ENCODE data around the gene ANKH.

Gene ANKH

DNA sequence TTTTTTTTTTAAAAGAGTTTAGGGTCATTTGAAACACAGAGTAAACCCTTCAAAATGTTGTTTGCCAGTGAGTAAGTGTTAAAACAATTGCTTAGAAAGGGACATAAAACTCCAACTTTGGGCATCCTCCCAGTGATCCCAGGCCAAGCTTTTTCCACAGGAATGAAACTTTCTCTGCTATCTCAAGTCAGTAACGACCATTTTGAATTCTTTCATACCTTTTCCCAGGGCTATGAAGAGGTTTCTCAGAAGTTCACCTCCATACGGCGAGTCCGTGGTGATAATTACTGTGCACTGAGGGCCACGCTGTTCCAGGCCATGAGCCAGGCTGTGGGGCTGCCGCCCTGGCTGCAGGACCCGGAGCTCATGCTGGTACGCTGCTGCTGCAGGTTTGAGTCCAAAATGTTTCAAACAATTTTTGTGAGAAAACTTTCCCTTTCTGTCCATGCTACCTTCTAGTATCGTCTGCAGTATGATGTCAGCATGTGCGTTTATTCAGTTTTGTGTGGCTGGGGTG is 190.3 kb downstream of the ANKH start:
- TF ChIP-seq, protein P1, sequence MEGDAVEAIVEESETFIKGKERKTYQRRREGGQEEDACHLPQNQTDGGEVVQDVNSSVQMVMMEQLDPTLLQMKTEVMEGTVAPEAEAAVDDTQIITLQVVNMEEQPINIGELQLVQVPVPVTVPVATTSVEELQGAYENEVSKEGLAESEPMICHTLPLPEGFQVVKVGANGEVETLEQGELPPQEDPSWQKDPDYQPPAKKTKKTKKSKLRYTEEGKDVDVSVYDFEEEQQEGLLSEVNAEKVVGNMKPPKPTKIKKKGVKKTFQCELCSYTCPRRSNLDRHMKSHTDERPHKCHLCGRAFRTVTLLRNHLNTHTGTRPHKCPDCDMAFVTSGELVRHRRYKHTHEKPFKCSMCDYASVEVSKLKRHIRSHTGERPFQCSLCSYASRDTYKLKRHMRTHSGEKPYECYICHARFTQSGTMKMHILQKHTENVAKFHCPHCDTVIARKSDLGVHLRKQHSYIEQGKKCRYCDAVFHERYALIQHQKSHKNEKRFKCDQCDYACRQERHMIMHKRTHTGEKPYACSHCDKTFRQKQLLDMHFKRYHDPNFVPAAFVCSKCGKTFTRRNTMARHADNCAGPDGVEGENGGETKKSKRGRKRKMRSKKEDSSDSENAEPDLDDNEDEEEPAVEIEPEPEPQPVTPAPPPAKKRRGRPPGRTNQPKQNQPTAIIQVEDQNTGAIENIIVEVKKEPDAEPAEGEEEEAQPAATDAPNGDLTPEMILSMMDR (IDR thresholded peaks at IDR 0.05) = no peak
- H3K27ac ChIP-seq = no peak overlapping the region
- no peak overlapping the region for H3K4me3 ChIP-seq
- DNase-seq (ENCODE audit: low spot score) = no peak

DNA sequence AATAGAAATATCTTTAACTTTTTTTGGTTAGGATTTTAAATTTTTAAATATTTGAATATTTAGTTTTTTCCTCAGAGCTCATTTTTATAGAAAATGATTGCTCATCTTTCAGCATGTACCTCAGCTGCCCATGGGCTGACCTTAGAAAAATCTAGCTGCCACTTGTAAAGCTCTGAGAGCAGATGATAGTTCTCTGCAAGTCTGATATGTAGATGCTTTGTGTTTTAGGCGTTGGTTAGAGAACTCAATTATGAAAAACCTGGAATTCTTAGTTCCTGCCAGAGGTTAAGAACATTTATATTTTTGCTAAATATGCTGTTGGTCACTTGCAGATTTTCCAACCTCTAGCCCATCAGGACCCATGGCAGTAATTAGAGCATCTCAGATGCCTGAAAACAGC is 192.0 kb downstream of the ANKH start:
- no peak overlapping the region for H3K4me3 ChIP-seq
- TF ChIP-seq, protein P1 (IDR thresholded peaks at IDR 0.05) = no peak
- H3K27ac ChIP-seq = peak overlapping the region in 1 of 2 donors; percentile 85
- DNase-seq (ENCODE audit: low spot score) = no peak

DNA sequence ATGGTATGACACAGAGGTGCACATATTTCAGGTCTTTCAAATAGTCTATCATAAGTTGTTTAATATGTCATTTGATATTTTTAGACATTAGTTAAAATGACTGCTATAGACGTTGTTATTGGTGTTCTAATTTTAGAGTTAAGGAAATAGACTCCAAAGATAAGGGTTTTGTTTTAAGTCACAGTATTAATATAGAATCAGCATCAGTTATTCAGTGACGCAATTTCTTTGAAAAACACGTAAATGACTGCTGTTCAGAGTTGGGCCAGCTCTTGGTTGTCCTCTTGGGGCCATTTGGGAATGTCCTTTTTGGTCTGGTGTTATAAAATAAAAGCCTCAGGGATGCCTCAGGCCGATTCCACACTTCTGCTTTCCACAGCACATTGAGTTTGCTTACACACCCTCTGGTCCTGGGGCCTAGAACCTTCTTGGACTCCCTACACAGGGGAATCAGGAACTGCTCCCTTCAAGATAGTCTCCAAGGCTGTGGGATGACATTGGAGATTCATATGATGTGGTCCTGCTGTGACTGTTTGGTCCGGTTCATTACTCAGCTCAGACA is 192.7 kb downstream of the ANKH start:
- H3K27ac ChIP-seq = peak overlapping the region; percentile 84 to 85
- TF ChIP-seq, protein P1 (IDR thresholded peaks at IDR 0.05) = no peak
- no peak for DNase-seq (ENCODE audit: low spot score)
- H3K4me3 ChIP-seq = no peak overlapping the region

DNA sequence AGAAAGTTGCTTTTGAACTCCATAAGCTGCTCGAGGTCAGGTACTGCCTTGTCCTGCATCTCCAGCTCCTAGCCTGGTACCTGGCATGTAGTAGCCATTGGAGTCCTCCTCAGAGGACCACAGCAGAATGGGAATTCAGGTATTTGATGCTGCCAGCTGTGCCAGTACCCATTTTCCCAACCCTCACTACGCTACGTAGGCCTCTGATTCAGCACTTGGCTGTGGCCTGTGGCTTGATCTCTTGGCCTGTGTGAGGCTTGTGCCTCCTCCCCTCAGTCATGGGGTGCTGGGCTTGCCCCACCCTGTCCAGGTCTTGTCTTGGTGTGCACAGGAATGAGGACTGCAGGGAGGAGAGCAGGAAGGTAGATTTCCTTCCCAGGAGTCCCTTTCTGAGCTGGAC is 195.3 kb downstream of the ANKH start:
- no peak for DNase-seq (ENCODE audit: low spot score)
- TF ChIP-seq, protein P1 (IDR thresholded peaks at IDR 0.05) = no peak
- Histone ChIP-seq H3K4me3 (peak overlapping the region; percentile 41), H3K27ac (peak overlapping the region; percentile 67 to 82)

DNA sequence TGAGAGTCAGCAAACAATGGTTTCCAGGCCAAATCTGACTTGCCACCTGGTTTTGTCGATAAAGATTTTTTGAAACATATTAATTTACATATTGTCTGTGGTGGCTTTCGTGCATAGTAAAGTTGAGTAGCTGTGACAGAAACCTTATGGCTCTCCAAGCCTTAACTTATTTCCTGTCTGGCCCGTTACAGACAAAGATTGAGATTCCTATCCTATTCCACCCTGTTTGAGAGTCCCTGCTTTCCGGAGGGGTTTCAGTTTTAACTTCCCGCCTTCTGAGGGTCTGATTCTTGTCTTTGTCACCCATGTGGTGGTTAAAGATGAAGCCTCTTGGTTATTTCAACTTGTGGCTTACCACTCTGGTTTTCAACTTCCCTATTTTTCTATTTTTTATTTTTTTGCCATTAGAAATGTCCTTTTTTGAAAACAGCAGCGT is 195.7 kb downstream of the ANKH start:
- DNase-seq (ENCODE audit: low spot score) = no peak
- Histone ChIP-seq H3K27ac (peak overlapping the region; percentile 67 to 82), H3K4me3 (peak overlapping the region; percentile 41)
- TF ChIP-seq, protein P1 (IDR thresholded peaks at IDR 0.05) = no peak

DNA sequence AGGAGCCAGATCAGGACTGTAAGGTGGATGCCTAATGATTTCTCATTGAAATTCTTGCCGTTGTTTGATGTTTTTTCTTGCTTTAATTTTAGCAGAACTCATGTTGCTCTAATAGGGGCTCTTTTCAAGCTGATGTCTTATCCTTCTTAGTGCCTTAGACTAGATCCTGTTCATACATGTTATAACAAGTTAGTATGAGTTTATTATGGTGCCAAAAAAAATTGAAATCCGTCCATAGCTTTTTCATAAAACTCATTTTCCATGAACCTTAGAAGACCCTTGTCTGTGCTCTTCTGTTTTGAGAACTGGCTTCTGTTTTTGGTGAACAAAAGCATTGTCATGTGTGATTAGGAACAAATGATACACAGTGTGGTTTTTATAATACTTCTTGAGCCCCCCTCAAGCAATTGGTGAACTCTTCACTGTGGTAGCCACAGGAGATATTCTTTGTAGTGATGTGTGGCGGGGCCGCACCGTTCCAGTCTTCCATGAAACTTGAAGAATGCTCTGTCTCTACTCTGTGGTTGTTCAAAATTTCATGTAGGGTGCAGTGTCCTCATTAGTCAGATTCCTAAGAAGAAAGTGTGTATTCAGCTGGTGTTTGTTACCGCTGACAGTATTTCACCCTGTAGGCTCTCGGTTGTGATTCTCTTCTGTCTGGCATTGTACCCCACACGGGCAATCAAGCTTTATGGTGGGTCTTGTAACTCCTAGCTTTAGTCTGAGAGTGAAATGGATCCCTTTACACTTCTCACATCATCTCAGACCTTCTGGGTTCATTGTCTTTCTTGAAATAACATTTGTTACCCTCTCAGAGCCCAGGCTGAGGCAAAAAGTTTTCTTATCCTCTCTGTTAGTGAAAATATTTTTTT is 196.4 kb downstream of the ANKH start:
- peak overlapping the region; percentile 42 to 67 for H3K27ac ChIP-seq
- TF ChIP-seq, protein P1 (IDR thresholded peaks at IDR 0.05) = no peak
- no peak for DNase-seq (ENCODE audit: low spot score)

More for the DNA sequence above, 196.4 kb downstream of the ANKH start:
- H3K4me3 ChIP-seq = no peak overlapping the region
